GM21619 (cell line): ENCODE data around the gene PEX3.

Experiments
- ATAC-seq: cut with Tn5 transposase; IDR thresholded peaks from one replicate; pipeline ENCODE4 v1.9.1; 2021; ENCODE audit not compliant: unreplicated experiment

Gene PEX3, protein sequence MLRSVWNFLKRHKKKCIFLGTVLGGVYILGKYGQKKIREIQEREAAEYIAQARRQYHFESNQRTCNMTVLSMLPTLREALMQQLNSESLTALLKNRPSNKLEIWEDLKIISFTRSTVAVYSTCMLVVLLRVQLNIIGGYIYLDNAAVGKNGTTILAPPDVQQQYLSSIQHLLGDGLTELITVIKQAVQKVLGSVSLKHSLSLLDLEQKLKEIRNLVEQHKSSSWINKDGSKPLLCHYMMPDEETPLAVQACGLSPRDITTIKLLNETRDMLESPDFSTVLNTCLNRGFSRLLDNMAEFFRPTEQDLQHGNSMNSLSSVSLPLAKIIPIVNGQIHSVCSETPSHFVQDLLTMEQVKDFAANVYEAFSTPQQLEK

DNA sequence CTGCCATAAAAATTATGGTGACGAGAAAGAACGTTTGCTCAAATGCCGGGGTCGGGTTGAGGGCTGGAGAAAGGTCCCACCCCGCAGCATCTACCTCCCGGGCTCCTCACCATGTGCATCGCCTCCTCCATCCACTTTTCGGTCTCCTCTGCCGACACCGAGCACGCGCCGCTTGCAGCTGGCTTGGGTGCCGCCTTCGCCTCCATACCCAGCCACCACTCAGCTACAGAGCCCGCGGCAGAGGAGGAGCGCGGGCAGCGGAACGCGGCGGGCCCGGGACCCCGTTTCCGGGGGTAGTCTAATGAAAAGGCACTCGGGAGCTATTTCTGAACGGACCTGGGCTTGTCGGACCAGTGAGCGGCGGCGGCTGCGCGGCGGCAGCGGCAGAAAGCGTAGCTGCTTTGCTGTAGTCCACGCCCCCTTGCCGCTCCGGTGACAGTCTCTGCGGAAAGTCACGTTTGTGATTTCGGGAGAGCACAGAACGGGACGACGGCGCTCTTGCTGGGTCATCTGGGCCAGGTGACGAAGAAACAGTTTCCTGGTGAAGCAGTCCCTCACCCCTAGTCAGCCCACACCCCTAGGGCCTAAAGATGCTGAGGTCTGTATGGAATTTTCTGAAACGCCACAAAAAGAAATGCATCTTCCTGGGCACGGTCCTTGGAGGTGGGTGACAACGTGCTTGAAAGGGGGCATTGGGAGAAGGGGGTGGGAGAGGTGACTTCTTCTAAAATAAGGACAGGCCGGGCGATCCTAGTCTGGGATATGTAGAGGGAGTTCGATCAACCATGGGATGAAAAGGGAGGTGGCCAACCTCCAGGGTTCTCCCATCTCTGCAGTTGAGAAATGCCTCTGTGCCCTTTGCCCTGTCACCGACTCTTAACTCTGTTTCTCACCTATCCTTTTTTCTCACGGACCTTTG lies at the start of gene PEX3, which contains the start of gene ADAT2:
Gene PEX3 (plus strand): TSS at position 353 of the 919 bp plus-strand sequence. CDS start 238 bp downstream, at position 591.
Gene ADAT2 (minus strand): TSS at position 243 of the 919 bp plus-strand sequence. CDS start 37 bp downstream, at position 206.
- peak; percentile 93 for ATAC-seq

DNA sequence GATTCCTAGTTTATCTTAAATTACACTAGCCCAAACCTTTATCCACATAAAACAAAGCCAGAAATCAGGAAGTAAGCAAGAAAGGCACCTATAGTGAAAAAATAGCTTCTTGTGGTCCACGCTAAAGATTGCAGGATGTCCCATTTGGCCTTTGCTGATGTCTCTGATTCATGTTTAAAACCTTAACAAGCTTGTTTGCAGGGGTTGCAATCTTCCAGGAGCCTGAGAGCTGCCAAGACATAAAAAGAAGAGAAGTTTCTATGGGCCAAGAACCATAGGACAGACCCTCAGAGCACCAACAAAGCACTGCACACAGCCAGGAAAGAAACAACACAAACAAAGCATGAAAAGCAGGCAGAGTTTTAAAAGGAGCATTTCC lies 49.5 kb upstream of the PEX3 start:
- ATAC-seq = peak; percentile 7

DNA sequence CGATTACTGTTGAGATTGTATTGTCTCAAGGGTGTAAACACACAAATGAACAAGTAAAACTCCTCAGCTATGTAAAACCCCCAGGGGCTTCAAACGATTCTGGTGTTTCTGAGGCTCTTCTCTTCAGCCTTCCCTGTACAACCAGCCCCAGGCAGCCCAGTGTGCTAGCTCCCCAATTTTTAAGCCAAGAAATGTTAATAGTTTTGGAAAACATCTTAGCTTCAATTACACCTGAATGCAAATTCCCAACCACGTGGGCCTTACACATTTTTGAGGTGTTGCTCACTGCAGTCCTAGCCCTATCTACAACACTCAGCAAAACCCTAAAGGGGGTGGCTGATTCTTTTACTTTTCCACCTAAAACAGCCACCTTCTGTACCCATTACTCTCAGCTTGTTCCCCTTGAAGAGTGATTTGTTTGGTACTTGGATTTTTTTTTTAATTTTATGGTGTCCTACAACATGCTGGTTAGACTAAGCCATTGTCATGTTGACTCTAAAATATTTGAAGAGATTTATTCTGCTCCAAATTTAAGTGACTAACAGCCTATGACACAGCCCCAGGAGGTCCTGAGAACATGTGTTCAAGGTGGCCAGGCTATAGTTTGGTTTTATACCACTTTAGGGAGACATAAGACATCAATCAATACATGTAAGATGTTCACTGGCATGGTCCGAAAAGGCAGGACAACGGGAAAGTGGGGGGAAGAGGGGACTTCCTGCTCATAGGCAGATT lies 48.8 kb upstream of the PEX3 start:
- no peak for ATAC-seq

GRCh38 chr6:143402721-143403336 lies 47.8 kb upstream of the PEX3 start:
- ATAC-seq = no peak

DNA sequence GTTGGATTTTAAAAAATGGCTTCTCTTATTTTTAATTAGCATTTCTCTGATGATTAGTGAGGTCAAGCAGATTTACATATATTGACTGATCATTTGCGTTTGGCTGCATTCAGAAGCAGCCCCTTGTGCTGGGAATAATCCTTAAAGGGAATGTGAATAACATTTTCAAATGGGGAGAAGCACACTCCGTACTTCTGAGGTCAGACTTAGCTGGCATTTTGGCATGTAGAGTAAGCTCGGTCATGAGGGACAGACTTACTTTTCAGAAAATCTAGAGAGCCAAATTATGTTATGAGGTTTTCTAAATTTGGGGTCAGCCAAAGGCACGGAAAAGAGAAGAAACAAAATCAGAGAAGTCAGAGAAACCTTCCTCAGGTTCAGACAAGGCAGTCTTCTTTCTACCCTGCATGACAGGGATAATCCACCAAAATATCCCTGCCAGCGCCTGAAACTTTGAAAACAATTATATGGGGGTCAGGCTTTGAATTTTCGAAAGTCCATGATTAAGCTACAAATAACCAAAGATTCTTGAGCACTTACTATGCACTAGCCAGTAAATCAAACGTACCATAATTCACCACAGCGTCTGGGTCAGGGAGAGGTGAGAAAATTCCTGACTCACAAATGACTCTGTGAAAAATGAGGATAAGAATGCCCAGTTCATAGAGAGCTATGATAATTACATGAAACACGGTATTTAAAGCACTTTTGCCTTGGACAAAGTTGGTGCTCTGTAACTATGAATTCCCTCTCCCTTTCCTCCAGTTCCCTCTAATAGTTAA lies 45.0 kb upstream of the PEX3 start:
- no peak for ATAC-seq

DNA sequence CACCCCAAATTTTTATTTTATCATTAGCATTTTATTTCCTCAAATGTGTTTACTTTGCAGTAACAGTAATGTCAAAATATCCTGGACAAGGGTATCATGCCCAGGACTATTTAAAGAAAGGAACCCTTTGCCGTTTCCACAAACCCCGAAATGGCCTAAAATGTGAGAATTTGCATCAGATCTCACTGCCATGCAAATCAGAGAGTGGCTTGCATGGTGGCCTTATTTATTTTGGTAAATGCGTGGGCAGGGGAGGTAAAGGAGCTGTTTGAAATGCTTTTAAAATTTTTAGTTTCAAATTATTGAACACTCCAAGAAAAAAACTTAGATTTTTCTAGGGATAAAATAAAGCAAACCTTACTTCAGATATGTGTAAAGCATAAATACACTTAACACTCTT lies 43.9 kb upstream of the PEX3 start:
- no peak for ATAC-seq

DNA sequence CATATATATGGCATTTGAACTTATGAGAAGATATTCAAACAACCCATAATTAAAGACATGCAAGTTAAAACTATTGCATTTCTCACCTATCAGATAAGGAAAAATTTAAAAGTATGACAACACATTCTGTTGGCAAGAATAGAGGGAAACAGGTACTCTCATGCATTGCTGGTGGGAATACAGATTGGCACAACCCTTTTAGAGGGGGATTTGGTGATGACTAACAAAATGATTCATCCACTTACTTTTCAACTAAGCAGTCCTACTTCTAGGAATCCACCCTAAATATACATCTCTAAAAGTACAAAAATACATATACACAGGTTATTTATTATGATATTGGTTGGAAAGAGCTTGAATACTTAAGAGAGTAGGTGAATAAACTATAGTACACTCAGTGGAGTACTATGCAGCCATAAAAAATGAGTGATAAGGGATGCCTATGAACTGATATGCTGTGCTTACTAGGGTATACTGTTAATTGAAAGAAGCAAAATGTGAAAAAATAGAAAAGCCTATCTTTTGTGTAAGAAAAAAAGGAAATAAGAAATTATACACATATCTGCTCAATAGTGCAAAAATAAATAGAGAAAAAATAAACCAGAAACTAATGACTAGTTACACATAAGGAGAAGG lies 42.3 kb upstream of the PEX3 start:
- ATAC-seq = no peak

GRCh38 chr6:143408787-143409162 lies 41.8 kb upstream of the PEX3 start:
- ATAC-seq = no peak

GRCh38 chr6:143410859-143411270 lies 39.7 kb upstream of the PEX3 start:
- ATAC-seq = no peak

DNA sequence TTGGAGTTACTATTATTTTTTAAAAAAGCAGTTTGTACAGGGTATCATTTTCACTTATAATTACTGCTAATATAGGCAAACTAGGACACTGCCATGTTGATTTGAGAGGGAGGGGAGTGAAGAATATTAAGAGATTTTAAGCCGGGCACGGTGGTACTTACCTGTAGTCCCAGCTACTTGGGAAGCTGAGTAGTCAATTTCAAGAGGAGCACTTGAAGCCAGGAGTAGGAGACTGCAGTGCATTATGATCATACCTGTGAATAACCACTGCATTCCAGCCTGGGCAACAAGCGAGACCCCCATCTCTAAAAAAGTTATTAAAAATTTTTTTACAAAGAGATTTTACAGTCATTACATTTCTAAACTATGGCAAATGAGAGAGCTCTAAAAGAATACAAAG lies 35.8 kb upstream of the PEX3 start:
- no peak for ATAC-seq

DNA sequence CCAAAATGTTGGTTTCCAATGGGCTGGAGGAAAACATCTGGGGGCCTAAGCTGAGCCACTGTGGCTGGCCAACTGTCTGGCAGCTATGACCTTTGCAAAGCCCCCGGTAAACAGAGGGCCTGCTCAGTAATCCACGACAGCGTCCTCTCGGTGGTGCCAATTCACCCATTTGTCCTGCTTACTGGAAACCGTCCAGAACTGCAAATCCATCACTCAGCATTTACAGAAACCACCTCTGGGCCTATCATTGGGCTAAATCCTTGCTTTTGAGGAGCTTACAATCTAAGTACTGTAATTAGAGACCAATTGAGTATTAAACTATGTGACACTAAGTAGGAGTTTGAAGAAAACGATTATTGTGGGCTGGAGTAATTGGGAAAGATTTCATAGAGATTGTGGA lies 31.1 kb upstream of the PEX3 start:
- ATAC-seq = no peak

DNA sequence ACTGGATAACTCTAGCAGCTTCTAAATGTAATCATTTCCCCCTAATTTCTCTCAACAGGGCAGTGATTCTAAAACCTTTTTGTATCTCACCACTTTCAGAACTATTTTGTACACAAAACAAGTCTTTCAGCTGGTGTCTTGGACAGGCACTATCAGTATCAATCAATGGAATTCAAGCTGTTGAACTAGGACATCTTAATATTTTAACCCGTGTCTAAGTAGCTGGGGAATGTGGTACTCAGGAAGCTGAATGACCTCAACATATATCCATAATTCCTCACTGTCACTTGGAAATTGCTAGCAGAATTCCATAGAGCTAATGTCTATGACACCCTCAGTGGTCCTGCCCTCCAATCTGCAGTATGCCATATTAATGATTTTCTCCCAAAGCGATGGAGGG lies 24.6 kb upstream of the PEX3 start:
- no peak for ATAC-seq

- peak; percentile 100 for ATAC-seq
These were observed 23.3 kb upstream of the PEX3 start for GRCh38 chr6:143427109-143427817.

DNA sequence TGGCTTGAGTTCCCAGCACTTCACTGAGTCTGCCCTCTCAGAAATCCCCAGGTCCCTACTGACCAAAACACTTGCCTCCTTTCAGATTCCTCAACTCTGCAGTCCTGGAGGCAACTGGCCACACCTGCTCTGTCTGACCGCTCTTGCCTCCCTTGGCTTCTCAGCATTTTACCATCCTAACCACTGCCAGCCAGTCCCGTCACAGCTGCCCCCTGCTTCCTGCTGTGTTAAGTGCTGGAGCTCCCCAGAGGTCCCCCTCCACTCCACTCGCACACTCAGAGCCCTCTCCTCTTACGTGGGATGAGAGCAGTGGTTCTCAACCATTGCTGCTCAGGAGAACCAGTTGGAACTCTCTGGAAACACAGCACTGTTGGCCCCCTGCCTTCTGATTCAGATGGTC lies 20.6 kb upstream of the PEX3 start:
- ATAC-seq = no peak

DNA sequence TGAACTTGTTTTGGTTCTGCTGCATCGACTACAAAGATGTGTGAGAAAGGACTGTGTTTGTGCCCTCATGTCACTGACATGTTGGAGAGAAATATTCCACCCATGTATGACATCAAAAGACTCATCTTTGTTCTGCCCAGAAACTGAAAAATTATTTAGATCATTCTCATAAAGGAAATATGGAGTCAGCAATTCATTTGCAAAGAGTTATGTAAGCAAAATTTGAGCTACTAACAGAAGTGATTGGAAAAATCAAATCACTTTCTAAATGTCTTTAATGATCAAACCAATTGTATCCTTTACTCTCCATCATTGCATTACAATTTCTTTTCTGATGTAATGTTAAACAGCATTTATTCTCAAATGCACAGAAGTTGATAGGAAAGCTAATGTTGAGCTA lies 19.4 kb upstream of the PEX3 start:
- ATAC-seq = no peak

- no peak for ATAC-seq
These were observed 18.0 kb upstream of the PEX3 start for GRCh38 chr6:143432588-143432987.

- ATAC-seq = no peak
These were observed 9.6 kb upstream of the PEX3 start for GRCh38 chr6:143441010-143441409.

DNA sequence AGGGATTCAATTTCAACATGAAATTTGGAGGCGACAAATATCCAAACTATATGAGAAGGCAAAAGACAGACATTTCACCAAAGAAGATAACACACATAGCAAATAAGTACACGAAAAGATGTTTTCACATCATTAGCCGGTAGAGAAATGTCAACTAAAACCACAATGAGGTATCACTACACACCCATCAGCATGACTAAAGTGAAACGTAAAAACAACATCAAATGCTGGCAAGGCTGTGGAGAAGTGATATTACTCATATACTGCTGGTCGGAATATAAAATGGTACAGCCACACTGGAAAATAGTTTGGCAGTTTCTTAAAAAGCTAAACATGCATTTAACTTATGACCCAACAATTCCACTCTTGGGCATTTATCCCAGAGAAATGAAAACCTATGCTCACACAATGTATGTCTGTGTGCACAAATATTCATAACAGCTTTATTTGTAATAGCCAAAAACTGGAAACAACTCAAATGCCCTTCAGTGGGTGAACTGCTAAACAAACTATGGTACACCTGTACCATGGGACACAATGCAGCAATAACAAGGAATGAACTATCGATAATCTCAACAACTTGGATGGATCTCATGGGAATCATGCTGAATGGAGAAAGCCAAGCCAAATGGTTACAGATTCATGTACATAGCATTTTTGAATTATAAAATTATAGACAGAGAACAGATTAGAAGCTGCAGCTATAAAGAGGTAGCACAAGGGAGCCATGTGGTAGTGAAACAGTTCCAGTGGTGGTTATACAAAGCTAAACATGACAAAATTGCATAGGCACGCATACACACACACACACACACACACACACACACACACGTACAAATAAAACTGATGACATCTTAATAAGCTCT lies 8.7 kb upstream of the PEX3 start:
- ATAC-seq = no peak
